Measurements from ENCODE around the gene GCSAM.
"Not testable (repeated sequence)": the region's sequence is repeated elsewhere in the genome, so short reads cannot be mapped to it uniquely, and the experiment has no call there.

The GCSAM gene

GRCh38 chr3:112086076-112086854 lies 46.8 kb downstream of the GCSAM start, which contains the start of gene C3orf52:
TSS of gene C3orf52 (plus strand) at chr3:112086389. CDS start at chr3:112086408, 19 bp downstream.
- H3K4me1 ChIP-seq: peaks cover 24% of the 10 kb centered on the region
- no peaks in the 10 kb centered on the region for H3K36me3 ChIP-seq (replicated peaks)
- in situ Hi-C loops (cut with MboI; ENCODE audit: low sequenced_read_pairs): no loop called here
- H3K9me3 ChIP-seq: no peaks in the 10 kb centered on the region
- DNase-seq (ENCODE audit: low spot score in 2 of 2): peak; percentile 74 to 91
- no peaks in the 10 kb centered on the region for H3K27me3 ChIP-seq (ENCODE audit: low read depth)
- peak within 1 kb of the TSS; percentile 43 for H3K4me3 ChIP-seq

- H3K36me3 ChIP-seq (replicated peaks): no peaks in the 10 kb centered on the region
- peaks cover 22% of the 10 kb centered on the region for H3K4me1 ChIP-seq
- no peaks in the 10 kb centered on the region for H3K9me3 ChIP-seq
- no peaks in the 10 kb centered on the region for H3K27me3 ChIP-seq (ENCODE audit: low read depth)
- in situ Hi-C loops (cut with MboI; ENCODE audit: low sequenced_read_pairs): no loop called here
- H3K4me3 ChIP-seq: peak overlapping the region; percentile 43
- no peak for DNase-seq (ENCODE audit: low spot score in 2 of 2)
These were observed 47.3 kb downstream of the GCSAM start for GRCh38 chr3:112085735-112086075.

GRCh38 chr3:112084980-112085705 lies 47.9 kb downstream of the GCSAM start:
- Histone ChIP-seq H3K4me3 (no peak overlapping the region; the same call in 1 of the 2 replicates), H3K36me3 (replicated peaks) (no peaks in the 10 kb centered on the region), H3K27me3 (ENCODE audit: low read depth) (no peaks in the 10 kb centered on the region), H3K4me1 (peaks cover 18% of the 10 kb centered on the region), H3K9me3 (no peaks in the 10 kb centered on the region)
- no peak for DNase-seq (ENCODE audit: low spot score in 2 of 2)
- in situ Hi-C loops (cut with MboI; ENCODE audit: low sequenced_read_pairs): no loop called here

- DNase-seq (ENCODE audit: low spot score in 2 of 2): no peak
- in situ Hi-C loops (cut with MboI; ENCODE audit: low sequenced_read_pairs): no loop called here
- Histone ChIP-seq H3K4me1 (peaks cover 18% of the 10 kb centered on the region), H3K9me3 (no peaks in the 10 kb centered on the region), H3K4me3 (no peak overlapping the region), H3K27me3 (ENCODE audit: low read depth) (no peaks in the 10 kb centered on the region), H3K36me3 (replicated peaks) (no peaks in the 10 kb centered on the region)
These were observed 49.8 kb downstream of the GCSAM start for GRCh38 chr3:112083239-112083638.

- H3K27me3 ChIP-seq (ENCODE audit: low read depth): 0 out of 2 replicates have a peak, but pooled peaks cover 2% of the 10 kb centered on the region
- no peaks in the 10 kb centered on the region for H3K36me3 ChIP-seq (replicated peaks)
- H3K4me1 ChIP-seq: no peaks in the 10 kb centered on the region
- DNase-seq (ENCODE audit: low spot score in 2 of 2): no peak
- no peaks in the 10 kb centered on the region for H3K9me3 ChIP-seq
- H3K4me3 ChIP-seq: no peak overlapping the region
- in situ Hi-C loops (cut with MboI; ENCODE audit: low sequenced_read_pairs): no loop called here
These were observed 54.6 kb downstream of the GCSAM start for GRCh38 chr3:112078125-112079083.

- no peaks in the 10 kb centered on the region for H3K9me3 ChIP-seq
- no peaks in the 10 kb centered on the region for H3K36me3 ChIP-seq (replicated peaks)
- peaks cover 2% of the 10 kb centered on the region; the same call in 1 of the 2 replicates for H3K27me3 ChIP-seq (ENCODE audit: low read depth)
- no peak overlapping the region for H3K4me3 ChIP-seq
- no peak for DNase-seq (ENCODE audit: low spot score in 2 of 2)
- in situ Hi-C loops (cut with MboI; ENCODE audit: low sequenced_read_pairs): no loop called here
- H3K4me1 ChIP-seq: no peaks in the 10 kb centered on the region
These were observed 58.2 kb downstream of the GCSAM start for GRCh38 chr3:112074616-112075497.

- in situ Hi-C loops (cut with MboI; ENCODE audit: low sequenced_read_pairs): no loop called here
- DNase-seq (ENCODE audit: low spot score in 2 of 2): no peak
- Histone ChIP-seq H3K36me3 (replicated peaks) (no peaks in the 10 kb centered on the region), H3K9me3 (no peaks in the 10 kb centered on the region), H3K4me1 (no peaks in the 10 kb centered on the region), H3K27me3 (ENCODE audit: low read depth) (peaks cover 2% of the 10 kb centered on the region; the same call in 1 of the 2 replicates), H3K4me3 (no peak overlapping the region)
These were observed 59.0 kb downstream of the GCSAM start for GRCh38 chr3:112074006-112074405.

GRCh38 chr3:112072387-112073060 lies 60.5 kb downstream of the GCSAM start:
- in situ Hi-C loops (cut with MboI; ENCODE audit: low sequenced_read_pairs); DNase-seq (ENCODE audit: low spot score in 2 of 2): not testable (repeated sequence)

More at GRCh38 chr3:112072387-112073060, 60.5 kb downstream of the GCSAM start:
- H3K36me3 ChIP-seq (replicated peaks); H3K4me1 ChIP-seq; H3K4me3 ChIP-seq; H3K9me3 ChIP-seq; H3K27me3 ChIP-seq (ENCODE audit: low read depth): not testable (repeated sequence)
